Measurements from ENCODE around the gene PEG3.

Gene PEG3

DNA sequence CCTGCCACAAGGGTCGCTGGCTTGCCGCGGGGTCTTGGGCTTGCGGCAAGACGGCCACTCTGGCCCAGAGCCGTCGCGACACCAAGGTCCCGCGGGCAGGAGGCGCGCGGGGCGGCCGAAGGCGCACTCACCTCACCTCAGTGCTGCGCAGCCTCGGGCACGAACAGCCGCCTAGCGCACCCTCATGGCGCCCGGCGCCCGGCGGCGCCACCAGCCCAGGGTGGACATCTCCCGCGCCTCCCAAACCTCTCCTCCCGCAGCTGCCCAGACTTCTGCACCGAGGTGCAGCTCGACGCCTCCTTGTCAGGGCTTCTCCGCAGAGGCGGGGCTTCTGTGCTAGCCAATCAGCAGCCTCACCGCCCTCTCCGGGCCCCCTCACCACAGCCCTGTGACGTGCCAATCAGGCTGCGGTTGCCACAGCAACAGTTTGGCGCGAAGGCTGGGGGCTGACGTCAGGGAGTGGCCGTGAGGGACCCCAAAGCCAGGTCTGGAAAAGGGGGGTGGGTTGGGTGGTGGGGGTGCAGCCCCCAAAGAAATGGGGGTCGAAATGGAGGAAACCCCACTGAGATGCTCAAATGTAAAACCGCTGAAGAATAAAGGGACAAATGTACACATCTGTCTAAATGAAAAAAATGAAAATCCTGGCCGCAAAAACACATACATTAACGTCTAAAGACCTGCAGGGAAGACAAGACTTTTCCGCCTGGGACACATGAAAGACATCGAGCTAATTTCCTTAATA lies at the start of gene PEG3, which contains the start of gene ZIM2:
Gene PEG3, minus strand, starts transcription at position 276 of the 742 bp plus-strand sequence. CDS start 16,071 bp downstream, outside the sequence.
Gene ZIM2, minus strand, starts transcription at position 276 of the 742 bp plus-strand sequence. CDS start 16,449 bp downstream, outside the sequence.
- H4K20me1 ChIP-seq (ENCODE audit: insufficient read depth, low read length), result no peaks in the 10 kb centered on the region
- DNase-seq, result no peak
- H3K27me3 ChIP-seq (replicated peaks; ENCODE audit: insufficient read depth, low read length), result no peaks in the 10 kb centered on the region
- no peak within 1 kb of the TSS for H3K4me2 ChIP-seq (ENCODE audit: low read depth, low read length)
- no peaks in the 10 kb centered on the region for H3K9me2 ChIP-seq (replicated peaks; ENCODE audit: insufficient read depth, low read length)
- no peak within 1 kb of the TSS for H3K9ac ChIP-seq (ENCODE audit: low read length)
- H2AFZ ChIP-seq (ENCODE audit: low read length), result no peak within 1 kb of the TSS
- no peak within 1 kb of the TSS for H3K4me3 ChIP-seq (ENCODE audit: low read length)
- H3K4me1 ChIP-seq (ENCODE audit: low read length), result no peaks in the 10 kb centered on the region
- H3K9me3 ChIP-seq (replicated peaks; ENCODE audit: insufficient read depth, low read length), result no peaks in the 10 kb centered on the region
- no peaks in the 10 kb centered on the region for H3K79me2 ChIP-seq (ENCODE audit: low read length)
- H3K36me3 ChIP-seq (replicated peaks; ENCODE audit: insufficient read depth, low read length), result no peaks in the 10 kb centered on the region
- no peaks in the 10 kb centered on the region for H3F3A ChIP-seq (ENCODE audit: insufficient read depth, low read length)
- no peak within 1 kb of the TSS for H3K27ac ChIP-seq (ENCODE audit: low read length)
- TF ChIP-seq EZH2 (optimal IDR thresholded peaks at IDR 0.05; ENCODE audit: low read depth, low read length), result no peak

DNA sequence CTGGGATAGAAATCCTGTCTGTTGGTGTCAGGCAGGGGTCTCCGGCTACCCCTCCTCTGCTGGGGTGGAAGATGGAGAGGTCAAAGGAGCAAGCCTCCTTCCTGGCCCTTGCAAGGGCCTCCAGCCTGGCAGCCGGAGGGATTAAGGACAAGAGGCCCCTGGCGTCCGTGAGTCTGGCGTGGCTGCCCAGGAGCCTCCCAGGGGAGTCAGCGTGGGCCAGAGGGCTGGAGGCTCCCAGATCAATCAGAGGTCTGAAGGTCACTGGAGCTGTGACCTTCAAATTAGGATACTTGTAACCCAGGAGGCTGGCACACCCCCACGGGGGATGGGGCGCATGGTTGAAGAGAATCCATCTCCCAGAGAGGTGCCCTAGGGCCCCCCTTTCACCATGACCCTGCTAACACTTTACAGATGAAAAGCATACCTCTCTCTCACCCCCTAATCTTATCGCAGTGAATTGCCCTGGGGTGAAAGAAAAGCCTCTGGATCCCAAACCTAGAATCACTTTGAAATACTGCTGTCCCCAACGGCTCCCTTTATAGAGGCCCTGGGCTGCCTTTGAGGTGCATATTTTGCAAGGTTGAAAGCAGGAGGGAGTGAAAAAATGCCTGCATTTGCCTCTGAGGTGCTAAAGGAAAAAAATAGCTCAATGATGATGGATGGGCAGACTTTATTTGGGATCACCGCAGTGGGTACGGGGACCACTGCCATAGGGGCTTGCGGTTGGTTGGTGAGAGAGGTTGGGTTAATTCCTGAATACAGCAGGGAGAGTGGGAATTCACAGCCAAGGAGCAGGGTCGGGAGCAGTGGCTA lies 44.9 kb upstream of the PEG3 start:
- no peak overlapping the region for H3K27ac ChIP-seq (ENCODE audit: low read length)
- no peaks in the 10 kb centered on the region for H3K4me1 ChIP-seq (ENCODE audit: low read length)
- H3K27me3 ChIP-seq (replicated peaks; ENCODE audit: insufficient read depth, low read length), result no peaks in the 10 kb centered on the region
- no peak overlapping the region for H2AFZ ChIP-seq (ENCODE audit: low read length)
- H4K20me1 ChIP-seq (ENCODE audit: insufficient read depth, low read length), result no peaks in the 10 kb centered on the region
- H3K9me3 ChIP-seq (replicated peaks; ENCODE audit: insufficient read depth, low read length), result no peaks in the 10 kb centered on the region
- no peak overlapping the region for H3K4me3 ChIP-seq (ENCODE audit: low read length)
- no peaks in the 10 kb centered on the region for H3K36me3 ChIP-seq (replicated peaks; ENCODE audit: insufficient read depth, low read length)
- no peak overlapping the region for H3K9ac ChIP-seq (ENCODE audit: low read length)
- no peak overlapping the region for H3K4me2 ChIP-seq (ENCODE audit: low read depth, low read length)
- no peaks in the 10 kb centered on the region for H3K9me2 ChIP-seq (replicated peaks; ENCODE audit: insufficient read depth, low read length)
- TF ChIP-seq EZH2 (optimal IDR thresholded peaks at IDR 0.05; ENCODE audit: low read depth, low read length), result no peak
- TF ChIP-seq EZH2phosphoT487 (IDR thresholded peaks at IDR 0.05; ENCODE audit: low read length), result no peak
- TF ChIP-seq, protein P1, sequence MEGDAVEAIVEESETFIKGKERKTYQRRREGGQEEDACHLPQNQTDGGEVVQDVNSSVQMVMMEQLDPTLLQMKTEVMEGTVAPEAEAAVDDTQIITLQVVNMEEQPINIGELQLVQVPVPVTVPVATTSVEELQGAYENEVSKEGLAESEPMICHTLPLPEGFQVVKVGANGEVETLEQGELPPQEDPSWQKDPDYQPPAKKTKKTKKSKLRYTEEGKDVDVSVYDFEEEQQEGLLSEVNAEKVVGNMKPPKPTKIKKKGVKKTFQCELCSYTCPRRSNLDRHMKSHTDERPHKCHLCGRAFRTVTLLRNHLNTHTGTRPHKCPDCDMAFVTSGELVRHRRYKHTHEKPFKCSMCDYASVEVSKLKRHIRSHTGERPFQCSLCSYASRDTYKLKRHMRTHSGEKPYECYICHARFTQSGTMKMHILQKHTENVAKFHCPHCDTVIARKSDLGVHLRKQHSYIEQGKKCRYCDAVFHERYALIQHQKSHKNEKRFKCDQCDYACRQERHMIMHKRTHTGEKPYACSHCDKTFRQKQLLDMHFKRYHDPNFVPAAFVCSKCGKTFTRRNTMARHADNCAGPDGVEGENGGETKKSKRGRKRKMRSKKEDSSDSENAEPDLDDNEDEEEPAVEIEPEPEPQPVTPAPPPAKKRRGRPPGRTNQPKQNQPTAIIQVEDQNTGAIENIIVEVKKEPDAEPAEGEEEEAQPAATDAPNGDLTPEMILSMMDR (IDR thresholded peaks at IDR 0.05; ENCODE audit: low read length), result no peak
- no peaks in the 10 kb centered on the region for H3K79me2 ChIP-seq (ENCODE audit: low read length)
- no peaks in the 10 kb centered on the region for H3F3A ChIP-seq (ENCODE audit: insufficient read depth, low read length)
- DNase-seq, result no peak

DNA sequence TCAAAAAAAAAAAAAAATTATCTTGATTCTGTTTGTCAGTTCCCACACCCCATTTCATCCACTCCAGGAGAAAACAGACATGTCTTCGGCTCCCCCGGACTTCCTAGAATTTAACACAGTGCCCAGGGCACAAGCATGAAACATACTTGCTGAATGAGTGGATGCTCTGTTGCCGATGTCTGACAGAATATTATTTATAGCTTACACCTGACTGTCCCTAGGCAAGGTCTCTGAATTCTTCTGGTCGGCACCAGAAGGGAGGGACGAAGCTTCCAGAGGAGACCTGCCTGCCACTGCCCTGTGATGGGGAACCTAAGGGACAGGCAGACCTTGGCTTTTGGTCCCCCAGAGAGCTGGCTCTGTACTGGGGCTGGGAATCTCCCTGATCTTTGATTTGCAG lies 43.9 kb upstream of the PEG3 start:
- Histone ChIP-seq H3K9me2 (replicated peaks; ENCODE audit: insufficient read depth, low read length) (no peaks in the 10 kb centered on the region), H3K4me3 (ENCODE audit: low read length) (no peak overlapping the region), H3K4me2 (ENCODE audit: low read depth, low read length) (no peak overlapping the region), H3K9me3 (replicated peaks; ENCODE audit: insufficient read depth, low read length) (no peaks in the 10 kb centered on the region), H3F3A (ENCODE audit: insufficient read depth, low read length) (no peaks in the 10 kb centered on the region), H2AFZ (ENCODE audit: low read length) (no peak overlapping the region), H3K27me3 (replicated peaks; ENCODE audit: insufficient read depth, low read length) (no peaks in the 10 kb centered on the region), H4K20me1 (ENCODE audit: insufficient read depth, low read length) (no peaks in the 10 kb centered on the region), H3K36me3 (replicated peaks; ENCODE audit: insufficient read depth, low read length) (no peaks in the 10 kb centered on the region), H3K4me1 (ENCODE audit: low read length) (no peaks in the 10 kb centered on the region), H3K79me2 (ENCODE audit: low read length) (no peaks in the 10 kb centered on the region), H3K9ac (ENCODE audit: low read length) (no peak overlapping the region), H3K27ac (ENCODE audit: low read length) (no peak overlapping the region)
- TF ChIP-seq EZH2 (optimal IDR thresholded peaks at IDR 0.05; ENCODE audit: low read depth, low read length) (no peak), EZH2phosphoT487 (IDR thresholded peaks at IDR 0.05; ENCODE audit: low read length) (no peak)
- TF ChIP-seq, protein P1 (IDR thresholded peaks at IDR 0.05; ENCODE audit: low read length), result no peak
- DNase-seq, result no peak

Measured in MM.1S (cell line).